ENCODE measurements around the gene UNC93B1.
"Not testable (repeated sequence)": the region's sequence is repeated elsewhere in the genome, so short reads cannot be mapped to it uniquely, and the experiment has no call there.

DNA sequence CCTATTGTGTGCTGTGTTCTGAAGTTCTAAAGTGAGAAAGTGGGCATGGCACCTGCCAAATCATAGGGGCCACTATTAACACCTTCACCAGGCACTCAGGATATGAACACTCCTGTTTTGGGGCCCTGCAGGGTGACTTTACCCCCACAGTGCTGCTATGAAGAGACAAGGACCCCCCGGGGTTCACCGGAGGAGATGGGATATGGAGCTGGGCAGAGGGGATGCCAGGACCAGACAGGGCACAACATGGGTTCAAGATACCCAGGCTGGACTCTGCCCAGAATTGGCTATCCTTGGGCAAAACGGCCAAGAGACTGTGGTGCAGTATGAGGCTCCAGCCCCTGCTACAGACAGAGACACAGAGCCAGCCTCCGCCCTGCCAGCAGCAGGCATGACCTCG lies 9.5 kb downstream of the UNC93B1 start:
- TF ChIP-seq, protein P1, sequence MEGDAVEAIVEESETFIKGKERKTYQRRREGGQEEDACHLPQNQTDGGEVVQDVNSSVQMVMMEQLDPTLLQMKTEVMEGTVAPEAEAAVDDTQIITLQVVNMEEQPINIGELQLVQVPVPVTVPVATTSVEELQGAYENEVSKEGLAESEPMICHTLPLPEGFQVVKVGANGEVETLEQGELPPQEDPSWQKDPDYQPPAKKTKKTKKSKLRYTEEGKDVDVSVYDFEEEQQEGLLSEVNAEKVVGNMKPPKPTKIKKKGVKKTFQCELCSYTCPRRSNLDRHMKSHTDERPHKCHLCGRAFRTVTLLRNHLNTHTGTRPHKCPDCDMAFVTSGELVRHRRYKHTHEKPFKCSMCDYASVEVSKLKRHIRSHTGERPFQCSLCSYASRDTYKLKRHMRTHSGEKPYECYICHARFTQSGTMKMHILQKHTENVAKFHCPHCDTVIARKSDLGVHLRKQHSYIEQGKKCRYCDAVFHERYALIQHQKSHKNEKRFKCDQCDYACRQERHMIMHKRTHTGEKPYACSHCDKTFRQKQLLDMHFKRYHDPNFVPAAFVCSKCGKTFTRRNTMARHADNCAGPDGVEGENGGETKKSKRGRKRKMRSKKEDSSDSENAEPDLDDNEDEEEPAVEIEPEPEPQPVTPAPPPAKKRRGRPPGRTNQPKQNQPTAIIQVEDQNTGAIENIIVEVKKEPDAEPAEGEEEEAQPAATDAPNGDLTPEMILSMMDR (IDR thresholded peaks at IDR 0.05; ENCODE audit: borderline replicate concordance, extremely low read depth, low read length, poor library complexity, severe bottlenecking), result not testable (repeated sequence)
- TF ChIP-seq EZH2 (IDR thresholded peaks at IDR 0.05; ENCODE audit: borderline replicate concordance, low read depth, low read length, severe bottlenecking), result not testable (repeated sequence)

Data from DND-41 (cell line).